Right ventricle myocardium superior (tissue), 1 donor: ENCODE data around the gene ARHGDIA. TPM values are rescaled to one million over a fixed set of nuclear protein-coding genes. Genes with fewer than 3 reads are reported as not detected.

ENCODE experiments used
- total RNA-seq: library from RNA; stranded (reverse); fragmentation: NEBNext Ultra II Directional; extraction: Animal tissue kit (Norgen Biotek cat#: 25700); gene quantifications from one replicate; pipeline ENCODE4 v1.2.1, GENCODE V29; 2021
- donor health status: DM: no; HTN: yes; CAD: no; lungs with severe emphysema.

The ARHGDIA gene
- total RNA-seq, 1 donor from 2014 or later: 113 TPM

Other genes starting within 250 kb of the ARHGDIA start
- 81.1 TPM for gene NPLOC4, start 234.2 kb downstream of the ARHGDIA start, total RNA-seq
- 0.24 TPM for gene TSPAN10, start 234.1 kb downstream of the ARHGDIA start, total RNA-seq
- not detected for gene PDE6G, start 214.8 kb downstream of the ARHGDIA start, total RNA-seq
- gene OXLD1, start 204.7 kb downstream of the ARHGDIA start, total RNA-seq: 16.1 TPM
- gene CCDC137, start 204.6 kb downstream of the ARHGDIA start, total RNA-seq: 4.8 TPM
- 11.9 TPM for gene ARL16, start 187.5 kb downstream of the ARHGDIA start, total RNA-seq
- gene HGS, start 187.3 kb downstream of the ARHGDIA start, total RNA-seq: 34.5 TPM
- gene MRPL12, start 168.0 kb downstream of the ARHGDIA start, total RNA-seq: 173 TPM
- 7.0 TPM for gene SLC25A10, start 159.1 kb downstream of the ARHGDIA start, total RNA-seq
- gene GCGR, start 67.2 kb downstream of the ARHGDIA start, total RNA-seq: not detected
- gene MCRIP1, start 38.0 kb downstream of the ARHGDIA start, total RNA-seq: 104 TPM
- not detected for gene PPP1R27, start 36.3 kb downstream of the ARHGDIA start, total RNA-seq
- 309 TPM for gene P4HB, start 10.8 kb downstream of the ARHGDIA start, total RNA-seq
- gene ALYREF, start 20.2 kb upstream of the ARHGDIA start, total RNA-seq: 29.9 TPM
- 176 TPM for gene ANAPC11, start 20.4 kb upstream of the ARHGDIA start, total RNA-seq
- 0.24 TPM for gene NPB, start 30.9 kb upstream of the ARHGDIA start, total RNA-seq
- gene PCYT2, start 40.1 kb upstream of the ARHGDIA start, total RNA-seq: 29.5 TPM
- gene SIRT7, start 46.8 kb upstream of the ARHGDIA start, total RNA-seq: 6.1 TPM
- 29.9 TPM for gene MAFG, start 56.4 kb upstream of the ARHGDIA start, total RNA-seq
- gene PYCR1, start 66.0 kb upstream of the ARHGDIA start, total RNA-seq: 3.2 TPM
- 3.5 TPM for gene MYADML2, start 75.9 kb upstream of the ARHGDIA start, total RNA-seq
- 0.56 TPM for gene NOTUM, start 89.8 kb upstream of the ARHGDIA start, total RNA-seq
- 25.4 TPM for gene ASPSCR1, start 106.3 kb upstream of the ARHGDIA start, total RNA-seq
- 27.8 TPM for gene CENPX, start 151.5 kb upstream of the ARHGDIA start, total RNA-seq
- 4.7 TPM for gene LRRC45, start 152.0 kb upstream of the ARHGDIA start, total RNA-seq
- gene RAC3, start 160.3 kb upstream of the ARHGDIA start, total RNA-seq: 0.97 TPM
- gene DCXR, start 166.4 kb upstream of the ARHGDIA start, total RNA-seq: 178 TPM
- 20.5 TPM for gene RFNG, start 180.5 kb upstream of the ARHGDIA start, total RNA-seq
- 86.5 TPM for gene GPS1, start 180.6 kb upstream of the ARHGDIA start, total RNA-seq
- gene DUS1L, start 194.5 kb upstream of the ARHGDIA start, total RNA-seq: 57.9 TPM
- gene FASN, start 226.9 kb upstream of the ARHGDIA start, total RNA-seq: 23.0 TPM